GM06990 (cell line): ENCODE results near the gene ACTL8.

ENCODE experiments used
- DNase-seq: peaks from one replicate; pipeline ENCODE4 v3.0.0-alpha.2; 2011; ENCODE audit not compliant: insufficient read length; ENCODE audit errors: extremely low read depth
- H3K27me3 ChIP-seq: replicated peaks from 2 replicates; pipeline ENCODE4 v1.6.0; 2011; ENCODE audit warnings: low read length; ENCODE audit not compliant: control insufficient read depth, insufficient read depth
- H3K36me3 ChIP-seq: 2 replicates; pipeline ENCODE4 v1.5.1; 2011; ENCODE audit warnings: low read length; ENCODE audit not compliant: control insufficient read depth, insufficient read depth
- H3K4me3 ChIP-seq: replicated peaks from 2 replicates; pipeline ENCODE4 v1.5.1; 2011; ENCODE audit warnings: low read depth, mild to moderate bottlenecking, control low read depth, low read length
- CTCF ChIP-seq: IDR thresholded peaks from 2 replicates; pipeline ENCODE4 v1.5.1; 2011; ENCODE audit warnings: low read length, control low read depth, mild to moderate bottlenecking, inconsistent platforms; ENCODE audit not compliant: insufficient read depth, poor library complexity, severe bottlenecking

The ACTL8 gene

DNA sequence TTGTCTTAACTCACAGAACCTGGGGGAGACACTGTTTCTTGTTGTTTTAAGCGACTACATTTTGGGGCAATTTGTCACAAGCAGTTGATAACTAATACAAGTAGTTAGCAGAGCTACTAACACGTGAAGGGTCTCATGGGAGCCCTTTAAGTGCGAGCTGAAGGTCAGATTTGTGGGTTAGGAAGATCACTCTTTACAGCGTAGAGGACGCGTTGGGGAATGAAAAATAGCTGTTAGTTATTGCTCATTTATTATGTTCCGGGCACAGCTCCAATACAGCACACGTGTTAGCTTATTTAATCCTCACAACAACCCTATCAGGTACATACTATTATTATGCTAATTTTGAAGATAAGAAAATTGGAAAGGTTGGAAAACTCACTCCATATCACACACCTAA, 95.9 kb downstream of the ACTL8 start:
- peaks cover 2% of the 10 kb centered on the region for H3K27me3 ChIP-seq
- no peaks in the 10 kb centered on the region for H3K36me3 ChIP-seq
- H3K4me3 ChIP-seq = no peak overlapping the region
- no peak for DNase-seq
- TF ChIP-seq CTCF = no peak

DNA sequence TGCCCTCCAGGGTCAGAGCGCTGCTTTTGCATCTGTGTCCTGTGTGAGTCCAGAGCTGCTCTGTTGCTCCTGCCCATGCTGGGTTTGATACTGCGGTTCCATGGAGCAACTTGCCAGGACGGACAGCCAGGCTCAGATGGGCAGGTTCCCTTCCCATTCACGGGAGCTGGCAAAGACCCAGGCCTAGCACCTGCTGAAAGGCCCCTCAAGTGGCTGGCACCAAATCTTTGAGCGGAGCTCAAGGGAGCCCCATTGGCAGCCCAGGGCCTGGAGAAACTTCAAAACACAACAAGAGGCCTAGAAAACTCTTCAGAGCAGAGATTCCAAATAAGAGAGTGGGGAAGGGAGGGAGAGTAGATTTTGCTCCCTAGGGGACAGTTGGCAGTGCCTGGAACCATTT, 97.2 kb downstream of the ACTL8 start:
- no peak for TF ChIP-seq CTCF
- no peak overlapping the region for H3K4me3 ChIP-seq
- no peaks in the 10 kb centered on the region for H3K36me3 ChIP-seq
- DNase-seq = no peak
- peaks cover 2% of the 10 kb centered on the region for H3K27me3 ChIP-seq

DNA sequence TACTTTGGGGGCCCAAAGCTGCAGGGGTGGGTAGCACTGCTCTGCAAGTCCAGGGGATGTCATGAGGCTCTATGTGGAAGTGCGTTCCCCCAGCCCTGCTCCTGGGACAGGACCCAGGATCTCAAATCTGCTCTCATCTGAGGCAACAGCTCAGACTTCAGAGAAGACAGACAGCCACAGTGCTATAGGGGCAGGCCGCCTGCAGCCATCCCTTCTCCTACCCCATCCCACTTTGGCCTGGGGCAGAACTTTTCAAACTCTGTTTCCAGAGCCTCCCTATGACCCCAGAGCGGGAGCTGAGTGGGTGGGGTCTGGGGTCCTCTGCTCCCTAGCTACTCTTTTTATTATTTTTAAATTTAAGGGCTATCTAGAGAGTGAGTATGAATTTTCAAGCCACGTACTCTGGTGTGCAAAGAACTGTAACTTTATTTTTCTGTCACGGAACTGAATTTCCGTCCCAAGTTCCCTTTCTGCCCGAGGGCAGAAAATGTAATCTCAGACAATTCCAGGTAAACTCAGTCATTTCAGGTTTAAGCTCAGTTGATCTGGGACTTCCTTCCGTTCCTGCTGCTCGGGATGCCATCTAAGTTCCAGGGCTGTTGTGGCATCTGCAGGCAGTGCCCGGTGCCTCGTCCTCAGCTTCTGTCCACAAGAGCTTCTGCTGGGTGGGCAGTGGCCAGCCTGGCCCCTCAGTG, 98.3 kb downstream of the ACTL8 start:
- Histone ChIP-seq H3K36me3 (no peaks in the 10 kb centered on the region), H3K27me3 (peaks cover 2% of the 10 kb centered on the region), H3K4me3 (no peak overlapping the region)
- TF ChIP-seq CTCF = no peak
- DNase-seq = no peak

GRCh38 chr1:17856496-17857108, 101.5 kb downstream of the ACTL8 start:
- no peak for TF ChIP-seq CTCF

DNA sequence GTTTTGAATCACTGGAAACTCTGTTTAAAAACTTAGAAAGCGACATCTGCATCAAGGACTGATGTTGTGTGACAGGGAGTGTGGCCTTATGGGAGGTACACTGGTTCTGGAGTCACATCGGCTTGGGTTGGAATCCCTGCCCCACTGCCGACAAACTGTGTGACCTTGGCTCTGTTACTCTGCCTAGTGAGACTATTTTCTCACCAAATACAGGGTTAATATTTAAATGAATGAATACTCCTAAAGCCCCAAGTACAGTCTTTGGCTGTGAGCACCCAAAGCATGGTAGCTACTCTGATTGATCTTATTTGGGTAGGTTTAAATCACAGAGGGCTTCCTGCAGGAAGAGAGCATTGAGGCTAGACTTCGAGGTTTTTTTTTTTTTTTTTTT, 102.0 kb downstream of the ACTL8 start:
- H3K36me3 ChIP-seq = no peaks in the 10 kb centered on the region
- no peak for DNase-seq
- H3K27me3 ChIP-seq = peaks cover 1% of the 10 kb centered on the region
- H3K4me3 ChIP-seq = no peak overlapping the region
- no peak for TF ChIP-seq CTCF

More at GRCh38 chr1:17856496-17857108, 101.5 kb downstream of the ACTL8 start:
- DNase-seq = no peak
- H3K36me3 ChIP-seq = no peaks in the 10 kb centered on the region
- H3K4me3 ChIP-seq = no peak overlapping the region
- peaks cover 3% of the 10 kb centered on the region for H3K27me3 ChIP-seq
